SK-N-MC (cell line): ENCODE results near the gene TRIM67.

Source experiments
- DNase-seq: peaks from one replicate; pipeline ENCODE4 v3.0.0-alpha.2; 2011; ENCODE audit warnings: low read depth, low spot score
- H3K27ac ChIP-seq: fragments of 200-600 bp; sonication (generic); 2 replicates; pipeline ENCODE4 v1.5.1; 2016; ENCODE audit warnings: mixed run types
- H3K36me3 ChIP-seq: fragments of 200-600 bp; sonication (generic); 2 replicates; pipeline ENCODE4 v1.6.1; 2017; ENCODE audit warnings: antibody characterized with exemption, low read length, mixed read lengths; ENCODE audit not compliant: insufficient read depth
- H3K4me3 ChIP-seq: fragments of 200-600 bp; sonication (generic); 2 replicates; pipeline ENCODE4 v1.5.1; 2016
- H3K9ac ChIP-seq: fragments of 200-600 bp; sonication (generic); 2 replicates; pipeline ENCODE4 v1.8.0; 2017; ENCODE audit warnings: mixed run types, mixed read lengths; ENCODE audit not compliant: insufficient read length
- H3K9me3 ChIP-seq: fragments of 200-600 bp; sonication (generic); 2 replicates; pipeline ENCODE4 v1.6.1; 2017; ENCODE audit warnings: low read depth, mild to moderate bottlenecking, antibody characterized with exemption, low read length, moderate library complexity, mixed read lengths
- EZH2 ChIP-seq: fragments of 200-600 bp; sonication (generic); IDR thresholded peaks from one replicate; pipeline ENCODE4 v1.6.1; 2017; ENCODE audit warnings: antibody characterized with exemption
- FOXP2 ChIP-seq: optimal IDR thresholded peaks from 2 replicates; pipeline ENCODE3; 2011; ENCODE audit warnings: mild to moderate bottlenecking, moderate library complexity; ENCODE audit not compliant: insufficient read depth; ENCODE audit errors: extremely low read length, control extremely low read depth
- POLR2AphosphoS5 ChIP-seq: IDR thresholded peaks from 2 replicates; pipeline ENCODE4 v1.6.1; 2012; ENCODE audit warnings: mild to moderate bottlenecking, low read depth, low read length, borderline replicate concordance

TRIM67 gene

DNA sequence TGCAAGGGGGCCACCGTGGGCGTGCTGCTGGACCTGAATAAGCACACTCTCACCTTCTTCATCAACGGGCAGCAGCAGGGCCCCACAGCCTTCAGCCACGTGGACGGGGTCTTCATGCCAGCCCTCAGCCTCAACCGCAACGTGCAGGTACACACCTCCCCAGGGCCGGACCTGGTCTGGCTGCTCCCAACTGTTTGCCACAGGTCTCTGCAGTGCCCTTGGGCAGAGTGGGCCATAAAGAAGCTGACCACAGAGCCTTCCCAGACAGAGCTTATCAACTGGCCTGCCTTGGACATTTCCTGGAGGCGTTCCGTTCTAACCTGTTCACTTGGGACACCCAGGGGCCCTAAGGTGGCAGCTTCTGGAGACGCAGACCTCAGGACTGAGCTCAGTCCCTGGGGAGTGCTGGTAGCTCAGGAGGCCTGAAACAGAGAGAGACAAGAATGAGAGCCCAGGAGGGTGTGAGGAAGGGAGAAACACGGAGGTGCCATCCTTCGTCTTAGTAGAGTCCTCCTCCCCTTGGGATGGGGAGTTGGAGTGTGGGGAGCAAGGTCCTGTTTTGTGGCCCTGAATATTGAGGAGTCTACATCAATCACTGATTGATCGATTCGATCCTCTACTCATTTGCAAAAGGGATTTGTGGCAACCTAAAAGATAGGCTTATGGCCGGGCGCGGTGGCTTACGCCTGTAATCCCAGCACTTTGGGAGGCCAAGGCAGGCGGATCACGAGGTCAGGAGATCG is 52.1 kb downstream of the TRIM67 start:
- Histone ChIP-seq H3K4me3 (no peak overlapping the region), H3K36me3 (no peaks in the 10 kb centered on the region), H3K27ac (no peak overlapping the region), H3K9me3 (no peaks in the 10 kb centered on the region), H3K9ac (no peak overlapping the region)
- TF ChIP-seq EZH2: no peak
- no peak for TF ChIP-seq POLR2AphosphoS5
- no peak for TF ChIP-seq FOXP2
- DNase-seq: no peak

DNA sequence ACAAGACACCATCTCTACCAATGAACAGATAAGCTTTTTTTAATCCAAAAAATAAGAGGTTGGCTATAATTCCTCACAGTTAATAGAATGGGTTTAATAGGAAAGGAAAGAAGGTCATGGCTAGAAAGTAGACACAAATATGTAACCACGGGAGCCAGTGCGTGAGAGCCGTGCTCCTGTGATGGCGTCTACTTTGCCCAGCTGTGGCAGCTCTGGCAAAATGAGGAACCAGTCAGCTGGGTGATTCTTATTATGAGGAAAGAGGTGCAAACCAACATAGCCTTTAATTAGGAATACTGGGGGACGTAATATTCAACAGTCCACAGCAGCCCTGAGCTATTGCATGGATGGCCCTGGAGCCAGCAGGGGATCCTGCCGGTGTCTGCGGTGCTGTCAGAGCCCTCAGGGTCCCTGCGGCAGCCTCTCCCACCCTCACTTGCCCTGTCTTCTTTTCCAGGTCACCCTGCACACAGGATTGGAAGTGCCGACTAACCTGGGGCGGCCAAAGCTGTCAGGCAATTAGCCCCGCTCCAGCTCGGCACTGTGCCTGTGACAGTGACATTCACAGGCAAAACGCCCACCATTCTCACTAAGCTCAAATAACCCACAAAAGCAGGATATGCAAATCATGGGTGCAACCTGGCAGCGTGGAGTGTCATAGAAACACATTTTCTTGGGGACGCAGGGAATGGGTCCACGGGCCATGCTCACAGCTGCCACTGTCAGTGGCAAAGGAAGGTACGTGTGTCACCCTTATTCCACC is 53.2 kb downstream of the TRIM67 start:
- Histone ChIP-seq H3K9me3 (no peaks in the 10 kb centered on the region), H3K4me3 (no peak overlapping the region), H3K27ac (no peak overlapping the region), H3K36me3 (no peaks in the 10 kb centered on the region), H3K9ac (no peak overlapping the region)
- DNase-seq: no peak
- no peak for TF ChIP-seq POLR2AphosphoS5
- no peak for TF ChIP-seq FOXP2
- no peak for TF ChIP-seq EZH2

DNA sequence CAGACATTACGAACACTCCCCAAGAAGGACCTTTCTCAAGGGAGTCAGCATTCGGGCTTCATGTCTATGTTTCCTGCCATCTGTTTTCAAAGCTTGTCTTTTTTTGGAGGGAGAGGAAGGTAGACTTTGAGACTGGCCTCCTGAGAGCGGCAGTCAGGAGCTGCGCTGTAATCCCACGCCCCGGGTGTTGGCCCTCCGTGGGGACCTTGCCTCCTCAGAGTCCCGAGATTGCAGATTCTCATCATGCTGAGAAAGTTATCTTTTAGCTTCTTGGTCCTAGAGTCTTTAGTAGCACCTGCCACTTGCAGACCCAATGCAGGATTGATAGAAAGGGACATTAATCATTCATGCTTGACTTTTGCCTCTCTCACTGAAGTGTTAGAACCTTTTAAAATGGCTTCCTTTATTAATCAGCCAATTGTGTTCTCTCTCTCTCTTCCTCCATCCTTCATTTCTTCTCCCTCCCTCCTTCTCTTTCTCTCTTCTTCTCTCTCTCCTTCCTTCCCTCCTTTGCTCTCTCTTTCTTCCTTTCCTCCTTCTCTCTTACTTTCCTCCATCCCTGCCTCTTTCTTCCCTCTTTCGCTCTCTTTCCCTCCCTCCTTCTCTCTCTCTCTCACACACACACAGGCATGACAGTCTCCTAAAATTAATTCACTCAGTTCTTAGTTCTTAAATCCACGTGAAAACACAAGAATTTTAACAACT is 54.0 kb downstream of the TRIM67 start:
- no peak for TF ChIP-seq POLR2AphosphoS5
- DNase-seq: no peak
- Histone ChIP-seq H3K9me3 (no peaks in the 10 kb centered on the region), H3K36me3 (no peaks in the 10 kb centered on the region), H3K9ac (no peak overlapping the region), H3K27ac (no peak overlapping the region), H3K4me3 (no peak overlapping the region)

DNA sequence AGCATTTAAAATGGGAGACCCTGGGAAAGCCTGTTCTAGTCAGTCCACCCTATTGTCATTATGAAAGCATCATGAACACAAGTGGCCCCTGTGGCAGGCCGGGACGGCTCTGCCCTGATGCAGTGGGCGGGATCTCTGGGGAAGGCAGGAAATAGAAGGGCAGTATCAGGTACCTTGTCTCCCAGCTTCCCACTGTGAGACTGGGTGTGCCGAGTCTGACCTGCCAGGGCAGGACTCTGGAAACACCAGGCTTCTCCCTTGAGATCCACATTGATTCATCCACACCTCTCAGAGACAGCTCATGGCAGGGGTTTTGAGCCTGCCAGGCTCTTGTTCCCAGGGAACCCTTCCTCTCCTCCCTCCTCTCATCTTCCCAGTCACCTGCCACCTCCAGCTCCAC is 54.6 kb downstream of the TRIM67 start:
- no peak overlapping the region for H3K4me3 ChIP-seq
- H3K36me3 ChIP-seq: no peaks in the 10 kb centered on the region
- H3K9ac ChIP-seq: no peak overlapping the region
- DNase-seq: no peak
- no peak for TF ChIP-seq POLR2AphosphoS5
- no peak for TF ChIP-seq FOXP2
- no peak for TF ChIP-seq EZH2
- no peak overlapping the region for H3K27ac ChIP-seq
- H3K9me3 ChIP-seq: no peaks in the 10 kb centered on the region

DNA sequence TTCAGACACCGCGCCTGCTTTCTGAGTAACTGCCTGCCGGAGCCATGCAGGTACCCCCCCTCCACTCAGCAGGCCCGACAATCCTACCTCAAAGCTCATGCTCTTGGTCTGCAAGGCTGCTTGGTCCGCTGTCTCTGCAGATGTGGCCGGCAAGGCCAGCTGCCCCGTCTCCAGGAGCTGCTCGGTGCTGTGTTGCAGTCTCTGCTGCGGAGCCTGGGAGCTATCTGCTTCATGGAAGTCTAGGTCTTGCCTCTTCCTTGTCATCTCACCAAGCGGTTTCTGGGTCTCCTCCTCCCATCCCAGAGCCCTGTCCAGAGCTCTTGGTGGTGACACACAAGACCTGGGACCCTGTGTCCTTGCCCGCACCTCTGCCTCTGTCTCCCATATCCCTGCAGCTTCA is 55.2 kb downstream of the TRIM67 start:
- H3K4me3 ChIP-seq: no peak overlapping the region
- no peaks in the 10 kb centered on the region for H3K36me3 ChIP-seq
- no peak overlapping the region for H3K27ac ChIP-seq
- no peak overlapping the region for H3K9ac ChIP-seq
- H3K9me3 ChIP-seq: no peaks in the 10 kb centered on the region
- no peak for TF ChIP-seq EZH2
- no peak for TF ChIP-seq POLR2AphosphoS5
- no peak for TF ChIP-seq FOXP2
- no peak for DNase-seq

DNA sequence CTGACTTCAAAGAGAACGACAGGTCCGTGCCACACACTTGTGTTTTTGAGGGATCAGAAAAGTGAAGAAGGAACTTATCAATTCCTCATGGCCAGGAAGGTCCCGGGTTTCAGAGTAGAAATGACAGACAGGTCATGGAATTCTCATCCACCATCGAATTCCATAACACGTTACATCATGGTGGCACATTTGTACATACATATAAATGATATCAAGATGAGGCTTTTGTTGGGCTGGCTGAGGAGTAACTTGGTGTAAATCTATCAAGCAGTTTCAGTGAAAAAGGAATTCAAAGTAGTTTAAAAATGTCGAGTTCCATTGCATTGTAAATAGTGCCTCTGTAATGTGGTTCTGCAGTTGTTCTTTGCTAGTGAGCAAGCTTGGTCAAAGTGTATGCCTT is 56.2 kb downstream of the TRIM67 start:
- H3K27ac ChIP-seq: no peak overlapping the region
- H3K9me3 ChIP-seq: no peaks in the 10 kb centered on the region
- H3K9ac ChIP-seq: no peak overlapping the region
- no peak for DNase-seq
- TF ChIP-seq FOXP2: no peak
- no peak for TF ChIP-seq EZH2
- TF ChIP-seq POLR2AphosphoS5: no peak
- no peak overlapping the region for H3K4me3 ChIP-seq
- H3K36me3 ChIP-seq: no peaks in the 10 kb centered on the region; the same call in 1 of the 2 replicates

DNA sequence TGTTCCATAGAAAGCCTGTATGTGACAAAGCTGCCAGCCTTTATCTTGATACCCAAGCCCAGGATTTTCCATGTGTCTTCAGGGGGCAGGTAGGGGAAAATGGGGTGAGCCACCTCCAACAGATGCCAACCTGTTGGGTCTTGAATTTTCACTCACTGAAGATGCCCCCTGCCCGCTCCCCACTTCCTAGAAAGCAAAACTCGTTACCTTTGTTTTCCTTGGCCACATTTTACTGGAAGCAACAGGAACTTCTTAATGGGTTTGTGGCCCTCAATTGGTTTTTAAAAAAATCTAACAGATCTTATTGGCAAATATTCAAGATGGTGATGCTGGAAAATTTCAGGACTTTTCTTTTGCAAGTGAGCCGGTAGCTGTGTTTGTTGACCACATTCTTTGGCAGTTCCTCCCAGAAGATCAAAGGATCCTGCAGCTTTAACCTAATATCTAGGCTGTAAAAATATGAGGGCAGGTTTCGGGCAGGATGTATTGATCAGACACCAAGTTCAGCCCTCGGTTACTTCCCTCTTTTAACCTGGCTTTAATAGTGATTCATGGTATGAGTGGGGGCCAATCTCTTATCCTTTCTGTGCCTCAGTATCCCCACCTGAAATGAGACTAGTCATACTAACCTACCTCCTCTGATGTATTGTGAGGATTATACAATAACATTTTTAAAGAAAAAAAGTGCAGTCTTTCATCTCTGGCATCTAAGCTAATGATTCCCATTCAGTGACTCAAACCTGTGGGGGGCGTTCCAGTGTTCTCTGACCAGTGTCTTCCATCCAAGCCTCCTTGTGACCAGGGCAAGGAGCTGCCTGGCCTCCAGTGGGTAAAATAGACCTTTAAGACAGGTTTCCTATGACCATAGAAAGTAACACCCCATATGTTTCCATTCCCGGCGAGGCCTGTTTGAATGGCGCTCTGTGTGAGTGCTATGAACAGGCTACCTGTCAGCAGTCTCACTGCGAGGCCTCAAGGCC is 57.9 kb downstream of the TRIM67 start:
- Histone ChIP-seq H3K4me3 (no peak overlapping the region), H3K27ac (no peak overlapping the region), H3K36me3 (peaks cover 12% of the 10 kb centered on the region), H3K9ac (no peak overlapping the region), H3K9me3 (no peaks in the 10 kb centered on the region)
- DNase-seq: no peak
- no peak for TF ChIP-seq FOXP2
- TF ChIP-seq POLR2AphosphoS5: no peak

DNA sequence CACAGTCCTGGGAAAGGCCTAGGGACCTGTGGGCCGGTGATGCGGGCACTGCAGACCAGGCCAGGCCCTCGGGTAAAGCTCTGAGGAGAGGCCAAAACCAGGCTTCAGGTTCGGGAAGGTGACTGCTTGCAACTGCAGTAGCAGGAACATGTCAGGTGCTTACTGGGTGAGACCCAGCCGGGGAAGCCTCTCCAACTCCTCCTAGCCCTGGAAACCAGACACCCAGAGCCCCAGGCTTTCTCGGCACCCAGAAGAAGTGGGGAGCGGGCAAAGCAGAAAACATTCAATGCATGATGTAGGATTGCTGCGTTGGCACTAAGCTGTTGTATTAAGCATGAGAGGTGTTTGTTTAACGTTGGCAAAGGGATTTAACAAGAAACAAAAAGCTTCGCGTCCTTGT is 58.9 kb downstream of the TRIM67 start:
- no peak overlapping the region for H3K4me3 ChIP-seq
- no peak for TF ChIP-seq FOXP2
- TF ChIP-seq EZH2: no peak
- TF ChIP-seq POLR2AphosphoS5: no peak
- peaks cover 23% of the 10 kb centered on the region for H3K36me3 ChIP-seq
- H3K27ac ChIP-seq: no peak overlapping the region
- H3K9ac ChIP-seq: no peak overlapping the region
- no peak for DNase-seq
- H3K9me3 ChIP-seq: no peaks in the 10 kb centered on the region
